GM12872 (cell line): ENCODE results near the gene PARD6G.

Source experiments
- TF ChIP-seq, protein P1 (sequence below): IDR thresholded peaks from 3 replicates; pipeline ENCODE4 v1.5.1; 2011; ENCODE audit warnings: low read depth, mild to moderate bottlenecking, low read length, moderate library complexity; ENCODE audit not compliant: insufficient read depth

PARD6G gene

DNA sequence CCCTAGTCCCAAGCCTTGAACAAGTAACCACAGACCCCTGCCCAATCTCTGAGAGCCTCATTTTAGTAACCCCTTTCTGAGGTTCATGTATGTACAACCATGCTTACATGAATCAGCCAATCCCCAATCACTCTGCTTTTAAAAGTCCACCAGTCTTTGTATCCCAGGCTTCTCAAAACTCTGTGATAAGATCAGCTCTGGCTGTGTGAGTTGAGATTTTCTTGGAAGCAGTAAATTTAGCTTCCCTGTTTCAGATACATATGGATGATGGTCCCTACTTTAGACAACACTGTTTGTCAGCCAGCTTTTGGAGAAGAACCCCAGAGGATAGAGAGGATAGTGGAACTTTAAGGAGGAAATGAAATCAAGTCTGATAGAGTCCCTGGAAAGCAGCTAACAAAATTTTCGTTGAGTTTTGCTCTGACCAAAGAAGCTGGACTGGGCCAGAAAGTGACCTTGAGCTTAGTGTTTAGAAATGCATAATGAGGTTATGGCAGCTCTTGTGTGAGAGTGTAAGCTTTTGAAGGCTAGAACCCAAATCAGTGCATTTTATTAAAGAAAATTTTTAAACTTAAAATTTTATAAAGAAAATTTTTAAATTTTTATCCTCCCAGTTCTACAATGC is 134.6 kb downstream of the PARD6G start:
- TF ChIP-seq, protein P1, sequence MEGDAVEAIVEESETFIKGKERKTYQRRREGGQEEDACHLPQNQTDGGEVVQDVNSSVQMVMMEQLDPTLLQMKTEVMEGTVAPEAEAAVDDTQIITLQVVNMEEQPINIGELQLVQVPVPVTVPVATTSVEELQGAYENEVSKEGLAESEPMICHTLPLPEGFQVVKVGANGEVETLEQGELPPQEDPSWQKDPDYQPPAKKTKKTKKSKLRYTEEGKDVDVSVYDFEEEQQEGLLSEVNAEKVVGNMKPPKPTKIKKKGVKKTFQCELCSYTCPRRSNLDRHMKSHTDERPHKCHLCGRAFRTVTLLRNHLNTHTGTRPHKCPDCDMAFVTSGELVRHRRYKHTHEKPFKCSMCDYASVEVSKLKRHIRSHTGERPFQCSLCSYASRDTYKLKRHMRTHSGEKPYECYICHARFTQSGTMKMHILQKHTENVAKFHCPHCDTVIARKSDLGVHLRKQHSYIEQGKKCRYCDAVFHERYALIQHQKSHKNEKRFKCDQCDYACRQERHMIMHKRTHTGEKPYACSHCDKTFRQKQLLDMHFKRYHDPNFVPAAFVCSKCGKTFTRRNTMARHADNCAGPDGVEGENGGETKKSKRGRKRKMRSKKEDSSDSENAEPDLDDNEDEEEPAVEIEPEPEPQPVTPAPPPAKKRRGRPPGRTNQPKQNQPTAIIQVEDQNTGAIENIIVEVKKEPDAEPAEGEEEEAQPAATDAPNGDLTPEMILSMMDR: no peak

- TF ChIP-seq, protein P1: no peak
Observed at GRCh38 chr18:80109676-80110078, 137.6 kb downstream of the PARD6G start.

GRCh38 chr18:80108739-80109675 is 138.3 kb downstream of the PARD6G start, which contains the start of gene ADNP2:
Gene ADNP2 (plus strand): TSS chr18:80109262. CDS start chr18:80117543, 8,281 bp downstream.
- TF ChIP-seq, protein P1: no peak

GRCh38 chr18:80108121-80108536 is 139.2 kb downstream of the PARD6G start:
- TF ChIP-seq, protein P1: no peak

- TF ChIP-seq, protein P1: no peak
Observed at GRCh38 chr18:80107426-80107825, 139.9 kb downstream of the PARD6G start.
